ENCODE data around the gene CHD9.
"Not testable (repeated sequence)": the region's sequence is repeated elsewhere in the genome, so short reads cannot be mapped to it uniquely, and the experiment has no call there.

CHD9 gene

GRCh38 chr16:53209877-53210276 is 155.1 kb downstream of the CHD9 start:
- DNase-seq, result no peak

GRCh38 chr16:53211253-53211652 is 156.5 kb downstream of the CHD9 start:
- no peak for DNase-seq

DNA sequence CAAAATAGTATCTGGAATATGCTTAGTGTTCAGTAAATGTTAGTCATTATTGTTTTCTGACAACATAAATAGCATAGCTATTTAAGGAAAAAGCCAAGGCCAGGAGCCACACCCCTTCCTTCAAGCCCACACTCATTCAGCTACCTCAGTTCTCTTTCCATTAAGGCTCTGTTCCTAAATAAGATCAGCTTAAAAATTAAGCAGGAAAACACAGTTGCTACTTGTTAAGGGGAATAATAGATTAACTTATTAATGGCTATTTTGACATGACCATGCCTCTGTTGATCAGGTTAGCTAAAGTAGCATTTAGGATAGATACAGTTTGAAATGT is 158.1 kb downstream of the CHD9 start:
- DNase-seq, result no peak

DNA sequence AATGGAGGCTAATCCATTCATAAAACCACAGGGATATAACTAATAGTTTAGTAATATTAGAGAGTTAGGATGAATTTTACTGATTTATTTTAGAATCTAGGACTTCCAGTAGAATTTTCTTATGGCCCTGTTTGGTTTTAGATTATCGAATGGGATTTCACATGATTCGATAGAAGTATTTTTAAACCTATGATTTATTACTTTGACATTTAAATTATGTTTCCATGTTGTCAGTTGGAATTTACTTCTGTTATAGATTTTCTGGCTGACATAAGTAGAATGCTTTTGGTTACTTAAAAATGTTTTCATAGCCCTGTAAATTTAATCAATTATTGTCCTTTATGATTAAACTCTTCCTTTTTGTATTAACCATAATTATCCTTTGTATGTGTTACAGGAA is 158.8 kb downstream of the CHD9 start:
- DNase-seq, result no peak

GRCh38 chr16:53216798-53217197 is 162.0 kb downstream of the CHD9 start:
- DNase-seq, result no peak

DNA sequence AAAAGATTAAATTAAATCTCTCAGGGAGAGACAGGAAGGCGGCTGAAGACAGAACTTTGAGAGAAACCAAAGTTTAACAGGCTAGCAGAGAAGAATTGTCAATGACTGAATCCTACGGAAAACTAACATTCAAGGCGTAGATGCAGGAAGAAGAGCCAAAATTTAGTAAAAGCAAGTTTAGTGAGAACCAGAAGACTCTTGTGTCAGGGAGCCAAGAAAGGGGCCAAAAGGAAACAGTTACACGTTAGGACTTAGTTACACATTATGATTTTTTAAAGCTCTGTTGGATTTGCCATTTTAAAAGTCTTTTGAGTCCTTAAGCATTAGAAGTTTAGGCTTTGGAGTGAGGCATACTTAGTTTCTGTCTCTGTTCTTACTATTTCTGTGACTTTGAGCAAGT is 164.6 kb downstream of the CHD9 start:
- no peak for DNase-seq

- DNase-seq, result no peak
Observed at GRCh38 chr16:53219795-53220454, 165.1 kb downstream of the CHD9 start.

DNA sequence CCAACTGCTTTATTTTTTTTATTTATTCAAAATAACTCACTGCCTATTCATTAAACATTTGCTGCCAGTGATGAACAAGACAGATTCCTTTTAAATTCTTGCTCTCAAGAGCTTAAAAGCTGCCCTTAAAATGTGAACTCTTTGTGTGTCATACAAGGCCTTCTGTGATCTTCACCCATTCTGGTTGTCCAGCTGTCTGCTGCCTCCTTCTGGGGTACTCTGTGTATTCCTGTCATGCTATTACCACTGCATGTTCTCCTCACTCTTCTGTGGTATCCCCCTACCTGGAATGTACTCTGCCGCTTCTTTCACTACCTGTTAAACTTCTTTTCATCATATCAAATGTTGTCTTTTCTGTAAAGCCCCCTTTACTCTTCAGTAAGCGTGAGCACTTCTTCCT is 165.8 kb downstream of the CHD9 start:
- peak in 1 of 2 donors; percentile 1 for DNase-seq

DNA sequence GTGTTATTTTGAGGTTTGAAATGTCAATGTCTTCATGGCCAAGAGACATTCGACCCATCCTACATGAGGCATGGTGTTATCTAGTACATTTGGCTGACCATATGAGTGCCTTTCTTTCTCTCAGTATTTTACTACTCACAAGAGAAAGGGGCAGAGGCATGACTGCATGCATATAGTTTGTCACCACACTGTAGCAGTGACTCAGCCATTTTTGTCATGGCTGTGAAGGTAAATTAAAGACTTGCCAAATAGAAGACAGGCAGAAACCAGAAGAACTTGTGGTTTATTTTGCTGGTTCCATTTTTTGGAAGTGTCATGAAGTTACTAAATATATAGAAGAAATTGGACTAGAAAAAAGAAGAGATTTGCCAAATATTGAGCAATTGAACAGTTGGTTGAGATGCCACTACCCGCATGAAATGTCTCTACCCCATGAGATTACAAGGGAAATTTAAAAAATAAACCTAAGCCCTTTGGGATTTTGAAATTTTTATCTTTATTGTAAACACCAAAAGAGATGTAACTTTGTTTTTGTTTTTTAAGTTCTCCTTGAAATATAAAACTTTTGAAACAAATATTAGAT is 170.3 kb downstream of the CHD9 start:
- no peak for DNase-seq

DNA sequence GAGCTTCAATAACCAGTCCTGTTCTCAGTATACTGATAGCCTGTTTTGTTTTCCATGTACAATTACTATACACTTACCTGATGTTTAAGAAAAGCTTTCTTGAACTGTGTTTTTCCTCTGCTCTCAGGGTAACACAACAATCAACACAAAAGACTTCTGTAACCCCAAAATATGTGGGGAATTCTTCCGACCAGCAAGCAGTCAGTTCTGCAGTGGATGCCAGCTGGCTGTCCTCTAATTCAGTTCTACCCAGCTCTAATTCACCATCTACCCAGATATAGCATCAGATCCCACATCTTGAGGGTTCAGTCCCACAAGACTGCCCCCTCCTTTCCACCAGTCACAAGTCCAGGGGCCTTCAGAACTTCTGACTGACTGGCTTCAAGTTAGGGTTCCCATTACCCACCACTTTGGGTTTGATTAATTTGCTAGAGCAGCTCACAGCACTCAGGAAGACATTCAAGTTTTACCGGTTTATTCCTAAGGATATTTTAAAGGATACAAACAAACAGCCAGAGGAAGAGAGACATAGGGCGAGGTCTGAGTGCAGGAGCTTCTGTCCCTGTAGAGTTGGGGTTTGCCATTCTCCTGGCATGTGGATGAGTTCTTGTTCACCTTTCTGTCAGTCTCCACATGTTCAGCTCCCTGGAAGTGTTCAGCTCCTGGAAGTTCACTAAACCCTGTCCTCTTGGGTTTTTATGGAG is 178.2 kb downstream of the CHD9 start:
- no peak for DNase-seq

DNA sequence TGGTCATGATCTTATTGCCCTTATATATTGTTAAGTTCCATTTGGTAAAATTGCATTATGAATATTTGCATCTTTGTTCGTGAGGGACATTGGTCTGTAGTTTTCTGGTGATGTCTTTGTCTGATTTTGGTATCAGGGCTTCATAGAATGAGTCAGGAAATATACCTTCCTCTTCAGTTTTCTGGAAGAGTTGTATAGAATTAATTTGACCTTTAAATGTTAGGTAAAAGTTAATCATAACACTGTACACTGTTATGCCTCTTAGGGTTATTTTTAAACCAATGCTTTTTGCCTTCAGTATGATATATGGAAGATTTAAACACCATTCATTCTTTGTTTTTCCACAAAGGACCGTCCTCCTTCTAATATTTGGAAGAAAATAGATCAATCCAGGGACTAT is 180.0 kb downstream of the CHD9 start:
- no peak for DNase-seq

DNA sequence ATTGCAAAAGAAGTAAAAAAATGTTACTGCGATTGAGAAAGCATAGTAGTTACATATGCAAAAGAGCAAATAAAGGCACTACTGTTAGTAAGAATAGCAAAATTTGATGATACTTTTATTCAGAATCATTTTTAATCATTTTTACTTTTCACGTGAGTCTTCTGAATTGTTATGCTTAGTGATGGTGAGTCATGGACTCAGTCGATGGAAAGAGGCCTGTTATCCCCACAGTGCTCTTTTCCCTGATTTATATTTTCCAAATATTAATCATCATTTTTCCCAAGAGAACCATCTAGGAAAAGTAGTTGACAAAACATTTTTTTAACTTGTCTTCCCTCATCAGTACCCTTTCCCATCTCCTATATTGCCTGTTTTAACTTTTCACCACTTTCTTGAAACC is 181.1 kb downstream of the CHD9 start:
- DNase-seq, result no peak

DNA sequence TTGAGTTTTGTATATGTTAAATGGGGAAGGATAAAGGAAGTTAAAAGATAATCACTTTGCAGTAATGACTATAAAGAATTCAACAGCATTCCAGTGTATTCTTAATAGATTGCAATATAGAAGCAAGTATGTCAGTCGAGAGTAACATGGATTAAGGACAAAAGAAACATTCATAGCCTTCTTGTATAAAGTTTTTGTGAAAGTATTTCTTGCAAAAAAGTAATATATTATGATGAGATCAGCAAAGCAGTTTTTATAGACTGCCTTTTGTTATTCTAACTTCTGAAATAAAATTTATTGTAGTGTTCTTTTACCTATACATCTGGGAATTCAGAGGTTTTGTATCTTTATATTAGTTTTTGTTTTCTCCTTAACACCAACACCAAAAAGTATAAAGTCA is 194.5 kb downstream of the CHD9 start:
- DNase-seq, result no peak

DNA sequence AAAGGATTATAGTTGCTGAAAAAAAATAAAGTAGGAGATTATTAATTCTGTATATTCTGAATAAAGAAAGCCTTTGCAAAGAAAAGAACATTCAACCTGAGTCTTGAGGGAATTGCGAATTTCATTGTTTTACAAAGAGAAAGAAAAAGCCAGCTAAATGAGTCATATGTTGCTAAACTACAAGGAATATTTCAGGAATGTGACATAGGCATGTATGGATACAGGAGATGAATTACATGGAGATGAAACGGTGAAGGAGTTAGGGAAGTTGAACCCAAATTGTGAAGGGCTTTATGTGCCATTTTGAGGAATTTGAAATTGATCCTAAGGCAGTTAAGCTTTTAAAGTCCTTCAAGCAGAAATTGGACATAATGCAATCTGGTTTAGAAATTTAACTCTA is 202.2 kb downstream of the CHD9 start:
- DNase-seq, result no peak

GRCh38 chr16:53258809-53259208 is 204.0 kb downstream of the CHD9 start:
- DNase-seq, result no peak

DNA sequence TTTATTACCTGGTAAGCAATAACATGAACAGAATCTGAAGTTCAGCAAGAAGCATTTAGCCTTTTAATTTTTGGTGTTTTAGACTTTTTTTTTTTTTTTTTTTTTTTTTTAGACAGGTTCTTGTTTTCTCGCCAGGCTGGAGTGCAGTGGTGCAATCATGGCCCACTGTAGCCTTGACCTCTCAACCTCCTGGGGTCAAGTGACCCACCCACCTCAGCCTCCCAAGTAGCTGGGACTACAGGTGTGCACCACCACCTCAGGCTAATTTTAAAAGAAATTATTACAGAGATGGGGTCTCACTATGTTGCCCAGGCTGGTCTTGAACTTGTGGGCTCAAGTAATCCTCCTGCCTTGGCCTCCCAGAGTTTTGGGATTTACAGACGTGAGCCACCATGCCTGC is 206.5 kb downstream of the CHD9 start:
- no peak for DNase-seq

GRCh38 chr16:53262645-53263044 is 207.9 kb downstream of the CHD9 start:
- no peak for DNase-seq

DNA sequence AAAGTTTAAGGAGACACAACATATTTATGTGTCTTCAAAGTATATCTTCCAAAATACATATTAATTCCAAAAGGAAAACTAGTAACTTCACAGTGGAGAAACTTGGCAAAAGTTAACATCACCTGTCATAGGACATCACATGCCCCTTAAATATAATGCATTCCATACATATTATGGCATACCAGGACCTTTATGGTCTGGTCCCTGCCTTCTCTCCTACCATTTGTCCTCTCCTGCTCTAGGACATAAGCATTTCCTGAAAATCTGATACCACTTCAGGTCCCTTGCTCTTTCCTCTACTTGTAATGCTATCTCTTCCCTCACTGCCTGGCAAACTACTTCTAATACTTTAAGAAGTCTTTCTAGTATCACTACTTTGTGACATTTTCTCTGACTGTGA is 211.4 kb downstream of the CHD9 start:
- no peak for DNase-seq

DNA sequence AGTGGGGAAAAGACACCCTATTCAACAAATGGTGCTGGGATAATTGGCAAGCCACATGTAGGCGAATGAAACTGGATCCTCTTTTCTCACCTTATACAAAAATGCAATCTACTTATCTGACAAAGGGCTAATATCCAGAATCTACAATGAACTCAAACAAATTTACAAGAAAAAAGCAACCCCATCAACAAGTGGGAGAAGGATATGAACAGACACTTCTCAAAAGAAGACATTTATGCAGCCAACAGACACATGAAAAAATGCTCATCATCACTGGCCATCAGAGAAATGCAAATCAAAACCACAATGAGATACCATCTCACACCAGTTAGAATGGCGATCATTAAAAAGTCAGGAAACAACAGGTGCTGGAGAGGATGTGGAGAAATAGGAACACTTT is 223.7 kb downstream of the CHD9 start:
- not testable (repeated sequence) for DNase-seq

DNA sequence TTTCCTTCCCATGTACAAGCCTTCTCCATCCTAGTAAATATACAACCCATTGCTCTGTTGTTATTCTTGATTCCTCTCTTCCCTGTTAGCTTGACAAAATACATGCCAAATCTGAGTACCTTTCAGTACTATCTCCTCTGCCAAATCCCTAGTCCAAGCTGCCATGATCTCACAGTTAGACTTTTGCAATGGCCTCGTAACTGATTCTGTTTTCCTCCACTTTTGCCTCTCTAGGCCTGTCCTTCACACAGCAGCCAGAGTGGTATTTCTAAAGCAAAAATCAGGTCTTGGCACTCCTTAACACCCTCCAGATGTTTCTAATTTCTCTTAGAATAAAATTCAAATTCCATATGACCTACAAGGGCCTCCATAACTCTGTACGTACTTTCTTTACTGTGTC is 226.5 kb downstream of the CHD9 start:
- no peak for DNase-seq

GRCh38 chr16:53281859-53282258 is 227.1 kb downstream of the CHD9 start:
- DNase-seq, result no peak

DNA sequence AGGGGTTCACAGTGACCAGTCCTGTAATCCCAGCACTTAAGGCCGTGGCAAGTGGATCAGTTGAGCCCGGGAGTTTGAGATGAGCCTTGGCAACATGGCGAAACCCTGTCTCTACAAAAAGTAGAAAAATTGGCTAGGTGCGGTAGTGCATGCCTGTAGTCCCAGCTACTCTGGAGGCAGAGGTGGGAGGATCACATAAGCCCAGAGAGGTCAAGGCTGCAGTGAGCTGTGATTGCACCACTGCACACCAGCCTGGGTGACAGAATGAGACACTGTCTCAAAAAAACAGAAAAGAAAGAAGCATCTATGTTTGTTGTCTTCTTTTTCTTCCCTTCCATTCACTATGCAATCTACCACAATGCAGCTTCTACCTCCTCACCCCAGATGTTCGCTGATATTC is 227.5 kb downstream of the CHD9 start:
- DNase-seq, result no peak

GRCh38 chr16:53282975-53283946 is 228.5 kb downstream of the CHD9 start:
- no peak for DNase-seq

- no peak for DNase-seq
Observed at GRCh38 chr16:53285236-53285635, 230.4 kb downstream of the CHD9 start.
